ENCODE data around the gene MYG1.
A peak's percentile ranks its signal among the peaks of the same experiment; 100 is the strongest.

The MYG1 gene

GRCh38 chr12:53344487-53344823, 45.0 kb downstream of the MYG1 start:
- ChIA-PET CTCF (interaction anchor here (0.7 to 7.0 kb wide), 14 partner anchors 8 to 199 kb away, joined by 3 to 156 read pairs (median 6); partner anchors contain the start of genes AAAS, AMHR2, MYG1 and SP7), POLR2A (interaction anchor here (0.6 to 2.3 kb wide), 14 partner anchors 9 to 265 kb away, joined by 3 to 20 read pairs (median 4); partner anchors contain the start of genes AAAS, MAP3K12, MYG1 and PFDN5)
- H3K4me3 ChIP-seq (ENCODE audit: low read depth, low read length), result peak overlapping the region; percentile 62
- H3K36me3 ChIP-seq (ENCODE audit: control insufficient read depth in 2 of 2, insufficient read depth in 1 of 2, low read length in 2 of 2), result no peaks in the 10 kb centered on the region
- no peak overlapping the region for H3K27ac ChIP-seq (ENCODE audit: extremely low read depth, low read depth, low read length)
- H3K4me1 ChIP-seq (ENCODE audit: control insufficient read depth, insufficient read depth, low read length), result no peaks in the 10 kb centered on the region
- TF ChIP-seq ZNF341 (tag by site-specific recombination; IDR thresholded peaks at IDR 0.05; ENCODE audit: low read depth) (peak; percentile 27), ZNF514 (tag by site-specific recombination; IDR thresholded peaks at IDR 0.05) (no peak), PATZ1 (tag by site-specific recombination; IDR thresholded peaks at IDR 0.05) (peak; percentile 15; the same call in 1 of the 2 replicates)
- no peaks in the 10 kb centered on the region for H3K9me3 ChIP-seq (ENCODE audit: control insufficient read depth, insufficient read depth, low read depth, low read length)

- no peaks in the 10 kb centered on the region for H3K4me1 ChIP-seq (ENCODE audit: control insufficient read depth, insufficient read depth, low read length)
- no peaks in the 10 kb centered on the region for H3K36me3 ChIP-seq (ENCODE audit: control insufficient read depth in 2 of 2, insufficient read depth in 1 of 2, low read length in 2 of 2)
- peak overlapping the region; percentile 62 for H3K4me3 ChIP-seq (ENCODE audit: low read depth, low read length)
- ChIA-PET CTCF (interaction anchor here (0.5 to 7.0 kb wide), 21 partner anchors 9 to 291 kb away, joined by 3 to 156 read pairs (median 5); partner anchors contain the start of genes AAAS, AMHR2, MYG1 and PFDN5), POLR2A (interaction anchor here (0.6 to 2.3 kb wide), 18 partner anchors 9 to 266 kb away, joined by 3 to 20 read pairs (median 3); partner anchors contain the start of genes AAAS, MAP3K12, MYG1 and PFDN5)
- H3K27ac ChIP-seq (ENCODE audit: extremely low read depth, low read depth, low read length), result peak overlapping the region; percentile 21; the same call in 1 of the 2 replicates
- no peaks in the 10 kb centered on the region for H3K9me3 ChIP-seq (ENCODE audit: control insufficient read depth, insufficient read depth, low read depth, low read length)
- TF ChIP-seq SP2 (tag by site-specific recombination; IDR thresholded peaks at IDR 0.05), result peak; percentile 50
- peak; percentile 67 for TF ChIP-seq ZBTB17 (tag by site-specific recombination; IDR thresholded peaks at IDR 0.05)
- peak; percentile 97 for TF ChIP-seq GLIS1 (tag by site-specific recombination; IDR thresholded peaks at IDR 0.05)
- peak; percentile 51 for TF ChIP-seq ZNF341 (tag by site-specific recombination; IDR thresholded peaks at IDR 0.05; ENCODE audit: low read depth)
- TF ChIP-seq ZNF629 (tag by site-specific recombination; IDR thresholded peaks at IDR 0.05), result peak; percentile 37; the same call in 1 of the 2 replicates
- TF ChIP-seq ZBTB48 (tag by site-specific recombination; IDR thresholded peaks at IDR 0.05), result peak; percentile 19; the same call in 1 of the 2 replicates
- TF ChIP-seq ZNF610 (tag by site-specific recombination; IDR thresholded peaks at IDR 0.05; ENCODE audit: borderline replicate concordance), result peak; percentile 95
- TF ChIP-seq ZNF138 (tag by site-specific recombination; IDR thresholded peaks at IDR 0.05; ENCODE audit: borderline replicate concordance), result no peak
- TF ChIP-seq ZSCAN5A (tag by site-specific recombination; IDR thresholded peaks at IDR 0.05), result no peak
- TF ChIP-seq ZNF202 (tag by site-specific recombination; IDR thresholded peaks at IDR 0.05; ENCODE audit: borderline replicate concordance), result no peak
- peak; percentile 88 for TF ChIP-seq PATZ1 (tag by site-specific recombination; IDR thresholded peaks at IDR 0.05)
- TF ChIP-seq KLF9 (tag by site-specific recombination; IDR thresholded peaks at IDR 0.05; ENCODE audit: low read depth), result peak; percentile 52
- peak; percentile 74 for TF ChIP-seq ZNF2 (tag by site-specific recombination; IDR thresholded peaks at IDR 0.05)
- TF ChIP-seq ZNF501 (tag by site-specific recombination; IDR thresholded peaks at IDR 0.05), result peak; percentile 78
- 0 out of 2 replicates have a peak, but pooled peaks have one; percentile 37 for TF ChIP-seq ZNF639 (tag by site-specific recombination; IDR thresholded peaks at IDR 0.05)
- peak; percentile 93 for TF ChIP-seq CTCF (tag by site-specific recombination; IDR thresholded peaks at IDR 0.05)
- no peak for TF ChIP-seq ZBTB49 (tag by site-specific recombination; IDR thresholded peaks at IDR 0.05; ENCODE audit: low read depth)
- TF ChIP-seq KLF1 (tag by site-specific recombination; IDR thresholded peaks at IDR 0.05), result 0 out of 2 replicates have a peak, but pooled peaks have one; percentile 26
- no peak for TF ChIP-seq ZNF404 (tag by site-specific recombination; IDR thresholded peaks at IDR 0.05)
Observed at GRCh38 chr12:53344824-53345485, 45.5 kb downstream of the MYG1 start.

Measured in HEK293 (cell line).